Amniotic epithelial cell (primary cell): ENCODE measurements around the gene VAMP8.
"Not testable (repeated sequence)": the region's sequence is repeated elsewhere in the genome, so short reads cannot be mapped to it uniquely, and the experiment has no call there.

Experiments
- DNase-seq: peaks from one replicate; pipeline ENCODE4 v3.0.0-alpha.2; 2010; ENCODE audit warnings: low read depth

The VAMP8 gene

DNA sequence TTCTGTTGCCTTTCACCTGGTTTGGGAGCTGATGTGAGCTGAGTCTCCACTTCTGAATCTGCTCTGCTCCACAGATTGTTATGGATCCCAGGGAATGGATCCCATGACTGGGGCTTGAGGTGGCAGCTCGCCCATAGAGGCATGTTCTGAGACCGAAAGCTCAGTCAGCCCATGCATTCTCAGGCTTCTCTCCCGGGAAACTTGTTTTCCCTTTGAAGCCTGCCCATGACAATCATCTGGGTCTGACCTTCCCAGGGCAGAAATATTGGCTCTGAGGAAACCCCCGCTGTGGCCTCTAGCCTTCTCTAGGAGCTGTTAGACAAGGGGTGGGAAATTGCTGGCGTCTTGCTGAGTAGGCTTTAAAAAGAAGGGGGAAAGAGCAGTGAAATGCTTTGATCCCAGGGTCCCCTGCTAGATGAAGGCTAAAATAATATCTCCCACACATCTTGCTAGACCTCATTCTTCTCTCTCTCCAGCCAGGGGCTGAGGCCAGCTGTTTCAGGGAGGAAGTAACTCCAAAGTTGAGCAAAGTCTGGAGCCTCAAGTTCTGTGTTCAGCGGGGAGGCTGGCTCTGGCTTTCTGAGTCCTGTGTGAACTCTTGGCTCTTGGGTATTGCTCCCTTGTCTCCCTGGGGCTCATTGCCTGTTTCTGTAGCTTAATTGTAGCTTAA is 2.0 kb downstream of the VAMP8 start:
- DNase-seq: no peak

DNA sequence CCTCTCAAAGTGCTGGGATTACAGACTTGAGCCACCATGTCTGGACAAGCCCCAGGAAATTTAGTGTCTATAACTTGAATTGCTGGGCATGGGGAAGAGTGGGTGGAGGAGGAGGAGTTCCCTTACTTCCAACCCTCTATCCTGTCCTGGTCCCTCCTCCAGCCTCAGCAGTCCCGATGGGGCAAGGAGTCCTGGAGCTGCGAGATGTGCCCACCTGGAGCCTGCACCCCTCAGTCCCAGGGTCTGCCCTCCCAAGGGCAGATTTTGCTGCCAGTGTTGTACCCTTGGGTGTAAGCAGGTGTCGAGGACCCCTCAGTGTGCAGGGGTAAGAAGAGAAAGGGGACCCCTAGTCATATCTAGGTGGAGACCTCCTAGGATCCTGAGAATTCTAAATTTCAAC is 2.8 kb downstream of the VAMP8 start:
- DNase-seq: no peak

DNA sequence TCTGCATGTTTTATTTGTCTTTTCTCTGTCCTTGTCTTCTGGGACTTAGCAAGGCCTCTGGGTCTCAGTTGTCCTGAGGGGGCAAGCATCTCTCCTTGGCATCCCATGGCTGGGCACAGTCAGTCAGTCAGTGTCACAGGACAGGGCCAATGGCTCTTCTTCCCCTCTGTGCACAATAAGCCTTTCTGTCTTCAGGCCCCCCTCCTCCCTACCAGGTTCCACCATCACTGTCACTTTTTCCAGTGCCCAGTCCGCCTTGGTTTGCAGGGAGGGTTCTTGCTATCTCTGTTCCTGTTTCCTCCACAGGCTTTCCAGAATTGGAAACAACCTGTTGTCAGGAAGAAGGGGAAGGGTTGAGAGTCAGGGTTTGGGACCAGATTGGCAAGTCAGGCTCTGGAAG is 5.1 kb downstream of the VAMP8 start:
- DNase-seq: no peak

DNA sequence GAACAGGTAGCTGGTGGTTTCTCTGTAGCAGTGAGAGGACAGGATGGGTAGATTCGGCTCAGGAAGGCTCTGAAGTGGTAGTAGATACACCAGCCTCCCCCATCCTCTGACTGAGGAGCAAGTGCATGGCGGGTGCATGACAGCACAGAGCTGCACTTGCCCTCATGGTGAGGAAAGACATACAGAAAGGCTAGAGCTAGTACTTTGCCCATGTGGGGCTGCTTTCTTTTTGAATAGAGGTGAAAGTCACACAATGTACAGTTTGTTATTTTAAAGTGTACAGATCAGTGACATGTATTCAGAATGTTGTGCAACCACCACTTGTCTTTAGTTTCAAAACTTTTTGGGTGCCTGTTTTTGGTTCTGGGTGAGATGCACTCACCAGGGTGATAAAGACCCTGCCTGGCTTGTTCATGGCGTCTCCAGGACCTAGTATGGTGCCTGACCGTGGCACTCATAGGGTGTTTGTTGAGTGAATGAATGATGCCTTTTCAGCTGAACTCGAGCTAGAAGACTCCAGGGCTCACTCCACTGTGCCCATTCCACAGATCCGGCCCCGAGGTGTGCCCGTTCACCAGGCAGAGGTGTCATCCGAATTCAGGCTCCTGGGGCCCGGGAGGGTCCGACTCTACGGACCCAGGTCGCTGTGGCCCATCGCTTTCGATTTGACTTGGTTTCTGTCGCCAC is 6.4 kb downstream of the VAMP8 start:
- no peak for DNase-seq

DNA sequence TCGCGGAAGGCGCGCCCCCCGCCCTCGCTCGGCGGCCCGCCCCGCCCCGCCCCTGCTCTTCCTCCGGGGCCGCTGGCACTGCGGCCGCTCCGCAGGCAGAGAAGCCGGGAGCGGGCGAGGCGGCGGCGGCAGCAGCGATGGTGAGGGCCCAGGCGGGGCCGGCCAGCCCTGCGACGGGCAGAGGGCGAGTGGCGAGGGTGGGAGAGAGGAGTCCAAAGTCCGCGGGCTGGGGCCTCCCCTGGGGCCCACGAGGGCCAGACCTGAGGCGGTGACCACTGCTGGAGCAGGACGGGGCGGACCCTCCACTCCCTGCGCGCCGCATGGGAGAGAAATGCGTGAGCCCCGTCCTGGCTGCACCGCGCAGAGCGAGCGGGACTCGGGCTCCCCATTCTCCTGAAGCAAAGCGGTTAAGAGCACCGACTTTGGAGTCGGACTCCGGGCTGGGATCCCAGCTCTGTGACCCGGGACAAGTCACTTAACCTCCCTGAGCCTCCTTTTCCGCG is 7.0 kb downstream of the VAMP8 start, which contains the start of gene VAMP5:
TSS of gene VAMP5 (plus strand) at position 78 of the 503 bp plus-strand sequence. CDS start at position 138, 60 bp downstream.
- DNase-seq: no peak

DNA sequence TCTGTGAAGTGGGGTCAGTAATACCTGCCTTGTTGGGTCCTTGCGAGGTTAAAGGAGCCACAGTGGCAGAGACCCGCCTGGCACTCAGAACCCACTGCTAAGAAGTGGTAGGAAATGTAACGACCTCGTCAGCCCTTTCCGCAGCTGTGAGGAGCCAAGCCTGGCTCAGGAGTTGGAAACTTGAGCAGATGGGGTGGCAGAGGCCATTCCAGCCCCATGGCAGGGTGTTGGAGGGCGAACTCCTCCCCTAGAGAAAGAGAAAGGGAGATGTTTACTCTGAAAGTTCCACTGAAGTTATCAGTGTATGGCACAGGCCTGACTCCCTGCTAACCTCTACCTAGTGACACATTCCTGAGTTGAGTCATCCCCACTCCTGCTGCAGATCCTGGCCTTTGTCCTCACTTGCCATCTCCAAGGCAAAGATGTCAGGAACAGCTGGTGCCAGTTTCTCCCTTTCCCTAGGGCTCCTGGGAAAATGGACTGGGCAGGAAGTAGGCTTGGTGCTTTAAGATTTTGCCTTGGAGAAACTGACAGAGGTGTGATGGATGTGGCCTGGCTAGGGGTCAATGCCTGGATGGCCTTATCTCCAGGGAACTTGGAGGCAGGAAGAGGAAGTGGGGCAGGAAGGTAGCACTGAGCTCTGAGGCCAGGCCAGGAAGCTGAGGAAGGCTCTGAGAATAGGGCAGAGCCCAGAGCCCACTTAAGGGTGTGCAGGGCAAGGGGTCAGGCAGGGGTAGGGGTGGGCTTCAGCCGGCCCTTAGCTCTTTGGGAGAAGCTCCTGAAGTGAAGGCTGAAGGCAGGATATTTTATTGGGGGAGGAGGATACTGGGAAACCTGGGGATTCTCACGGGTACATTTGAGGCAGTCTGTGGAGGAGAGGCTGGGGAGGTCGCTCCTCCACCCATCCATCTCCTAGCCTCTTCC is 7.7 kb downstream of the VAMP8 start:
- DNase-seq: peak; percentile 66

DNA sequence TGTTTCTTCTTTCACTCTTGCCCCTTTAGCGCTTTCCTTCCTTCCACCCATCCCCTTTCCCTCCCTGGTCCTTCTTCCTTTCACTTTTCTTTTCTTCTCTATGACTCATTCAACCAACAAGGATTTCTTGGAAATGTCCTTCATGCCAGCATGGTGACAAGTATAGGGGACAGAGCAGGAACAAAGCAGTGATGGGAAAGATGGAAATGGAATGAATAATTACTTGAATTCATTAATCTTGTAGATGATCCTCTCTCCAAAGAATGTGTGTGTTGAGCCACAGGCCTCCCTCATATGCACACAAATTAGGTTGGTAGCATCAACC is 8.4 kb downstream of the VAMP8 start:
- DNase-seq: peak; percentile 59

DNA sequence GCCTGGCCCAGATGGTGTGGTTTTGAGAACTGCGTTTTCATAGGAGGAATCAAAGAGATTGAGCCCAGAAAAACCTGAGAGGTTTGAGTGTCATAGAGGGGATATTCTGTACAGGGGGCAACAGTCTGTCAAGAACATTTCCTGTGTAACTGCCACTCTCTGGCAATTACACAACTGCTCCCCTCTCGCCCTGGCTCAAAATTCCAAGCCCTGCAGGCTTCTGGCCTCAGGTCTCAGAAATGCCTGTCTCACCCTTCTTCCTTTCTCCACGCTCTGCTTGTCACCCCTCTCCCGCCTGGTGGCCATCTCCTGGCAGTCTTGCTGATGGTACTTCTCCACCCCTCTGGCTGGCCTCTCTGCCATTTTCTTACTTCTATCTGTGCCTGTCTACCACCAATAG is 10.8 kb downstream of the VAMP8 start:
- DNase-seq: no peak

DNA sequence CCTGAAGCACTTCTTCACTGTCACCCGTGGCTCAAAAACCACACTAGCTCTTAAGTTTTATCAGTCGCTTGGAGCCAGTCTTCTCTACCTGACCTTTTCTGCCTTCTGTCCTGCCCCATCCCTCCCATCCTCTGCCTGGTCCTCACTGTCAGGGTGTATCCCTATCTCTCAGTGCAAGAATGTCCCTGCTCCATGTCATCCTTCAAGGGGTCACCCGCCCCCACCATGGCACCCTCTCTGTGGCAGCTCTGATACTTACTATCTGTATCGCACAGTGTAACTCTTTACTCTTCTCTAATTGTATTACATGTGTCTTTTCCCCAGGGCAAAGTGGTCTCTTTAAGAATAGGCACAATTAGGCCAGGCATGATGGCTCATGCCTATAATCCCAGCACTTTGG is 11.3 kb downstream of the VAMP8 start:
- DNase-seq: no peak

DNA sequence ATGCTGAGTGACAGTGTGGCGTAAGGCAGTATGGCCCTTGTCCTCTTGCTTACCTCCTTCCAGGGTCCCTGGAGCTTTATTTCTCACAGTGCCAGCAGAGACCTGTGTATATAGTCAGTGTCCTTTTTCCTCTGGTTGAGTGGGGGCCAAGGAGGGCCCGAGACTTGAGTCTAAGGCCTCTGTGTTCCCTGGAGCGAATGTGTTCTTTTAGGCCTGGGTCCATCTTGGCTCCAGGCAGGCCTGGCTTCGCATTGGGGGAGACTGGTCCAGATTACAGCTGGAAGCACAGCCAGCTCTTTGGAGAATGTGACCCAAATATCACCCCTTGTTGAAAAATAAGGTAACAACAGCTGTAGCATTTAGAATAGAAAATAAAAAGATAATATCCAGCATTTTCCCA is 11.8 kb downstream of the VAMP8 start:
- DNase-seq: no peak

DNA sequence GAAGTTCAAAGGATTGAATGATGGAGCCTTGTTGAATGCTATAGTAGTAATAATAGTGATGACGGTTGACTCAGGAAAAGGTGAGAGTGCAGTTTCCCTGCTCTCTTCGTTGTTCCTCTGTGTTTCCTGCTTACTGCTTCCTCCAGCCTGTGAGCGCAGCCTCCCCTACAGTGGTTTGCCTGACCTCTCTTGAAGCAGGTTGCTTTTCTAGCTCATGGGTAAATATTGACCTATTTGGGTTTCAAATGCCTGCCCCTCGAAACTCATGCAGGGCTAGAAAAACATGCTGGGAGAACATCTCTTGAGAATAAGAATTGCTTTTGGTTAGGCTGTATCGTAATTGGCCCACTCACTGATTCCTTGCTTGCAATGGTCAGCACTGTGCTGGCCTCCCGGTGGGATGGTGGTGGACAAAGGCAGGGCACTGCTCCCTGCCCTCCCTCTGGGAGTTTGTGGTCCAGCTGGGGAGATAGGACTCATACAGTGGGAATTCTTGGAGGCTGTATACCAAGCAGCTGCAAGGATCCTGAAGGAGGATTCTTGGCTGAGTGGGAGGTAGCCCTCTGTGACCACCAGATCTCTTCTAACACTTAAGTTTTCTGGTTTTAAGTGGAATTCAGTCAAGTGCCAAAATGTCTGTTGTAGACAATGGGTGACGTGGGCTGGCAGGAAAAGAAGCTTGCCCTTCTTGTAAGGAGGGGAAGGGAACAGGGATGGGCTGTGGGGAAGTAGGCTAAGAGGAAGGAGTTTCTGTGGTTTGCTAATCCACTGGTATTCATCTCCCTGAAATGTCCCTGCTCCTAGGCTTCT is 12.8 kb downstream of the VAMP8 start:
- peak; percentile 100 for DNase-seq

DNA sequence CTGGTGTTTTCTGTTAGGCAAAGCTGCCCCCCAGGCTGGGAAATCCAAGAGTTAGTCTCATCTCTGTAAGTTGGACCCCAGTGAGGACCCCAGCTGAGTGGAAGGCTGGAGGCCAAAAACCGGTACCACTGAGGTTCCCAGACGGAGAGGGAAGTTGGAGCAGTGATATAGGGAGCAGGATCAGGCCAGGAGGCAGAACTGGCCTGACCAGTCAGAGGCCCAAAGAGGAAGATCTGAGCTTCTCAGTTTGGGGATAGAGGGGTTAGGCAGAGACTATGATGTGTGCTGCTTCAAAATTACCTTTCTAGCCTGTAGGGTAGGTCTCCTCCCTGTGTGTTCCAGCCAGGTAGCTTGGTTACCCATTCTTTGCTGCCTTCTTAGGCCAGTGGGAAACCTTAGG is 13.6 kb downstream of the VAMP8 start:
- no peak for DNase-seq

DNA sequence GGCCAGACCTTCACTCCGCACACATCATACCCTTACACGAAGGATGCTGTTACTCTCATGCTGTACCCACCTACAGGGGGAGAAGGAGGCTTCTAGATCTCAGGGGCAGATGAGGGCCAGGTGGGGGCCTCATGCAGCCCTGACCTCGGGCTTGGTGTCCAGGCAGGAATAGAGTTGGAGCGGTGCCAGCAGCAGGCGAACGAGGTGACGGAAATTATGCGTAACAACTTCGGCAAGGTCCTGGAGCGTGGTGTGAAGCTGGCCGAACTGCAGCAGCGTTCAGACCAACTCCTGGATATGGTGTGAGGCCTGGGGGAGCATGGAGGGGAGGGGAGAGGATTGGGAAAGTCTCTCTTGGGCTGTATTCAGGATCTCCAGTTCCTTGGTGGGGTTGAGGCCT is 14.2 kb downstream of the VAMP8 start:
- DNase-seq: no peak

DNA sequence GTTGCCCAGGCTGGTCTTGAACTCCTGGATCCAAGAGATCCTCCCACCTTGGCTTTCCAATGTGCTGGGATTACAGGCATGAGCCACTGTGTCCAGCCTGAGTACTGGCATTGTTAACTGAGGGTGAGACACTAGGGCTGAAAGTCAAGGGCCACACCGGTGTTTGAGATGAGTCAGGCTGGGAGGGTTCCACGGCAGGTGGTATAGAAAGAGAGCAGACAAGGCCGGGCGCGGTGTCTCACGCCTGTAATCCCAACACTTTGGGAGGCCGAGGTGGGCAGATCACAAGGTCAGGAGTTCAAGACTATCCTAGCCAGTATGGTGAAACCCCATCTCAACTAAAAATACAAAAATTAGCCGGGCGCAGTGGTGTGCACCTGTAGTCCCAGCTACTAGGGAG is 14.9 kb downstream of the VAMP8 start:
- DNase-seq: not testable (repeated sequence)

DNA sequence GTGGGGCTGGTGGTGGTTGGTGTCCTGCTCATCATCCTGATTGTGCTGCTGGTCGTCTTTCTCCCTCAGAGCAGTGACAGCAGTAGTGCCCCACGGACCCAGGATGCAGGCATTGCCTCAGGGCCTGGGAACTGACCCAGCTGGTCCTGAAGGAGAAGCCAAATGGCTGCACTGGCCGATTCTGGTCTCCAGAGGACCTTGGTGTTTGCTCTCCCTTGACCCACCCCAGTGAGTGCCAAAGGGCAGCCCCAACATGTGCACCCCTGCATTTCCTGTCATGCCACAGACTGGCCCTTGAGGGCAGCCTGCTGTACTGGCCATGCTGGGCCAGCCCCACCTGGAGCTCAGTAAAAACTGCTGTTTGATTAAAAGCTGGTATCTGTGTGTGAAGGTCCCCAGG is 15.6 kb downstream of the VAMP8 start:
- no peak for DNase-seq

DNA sequence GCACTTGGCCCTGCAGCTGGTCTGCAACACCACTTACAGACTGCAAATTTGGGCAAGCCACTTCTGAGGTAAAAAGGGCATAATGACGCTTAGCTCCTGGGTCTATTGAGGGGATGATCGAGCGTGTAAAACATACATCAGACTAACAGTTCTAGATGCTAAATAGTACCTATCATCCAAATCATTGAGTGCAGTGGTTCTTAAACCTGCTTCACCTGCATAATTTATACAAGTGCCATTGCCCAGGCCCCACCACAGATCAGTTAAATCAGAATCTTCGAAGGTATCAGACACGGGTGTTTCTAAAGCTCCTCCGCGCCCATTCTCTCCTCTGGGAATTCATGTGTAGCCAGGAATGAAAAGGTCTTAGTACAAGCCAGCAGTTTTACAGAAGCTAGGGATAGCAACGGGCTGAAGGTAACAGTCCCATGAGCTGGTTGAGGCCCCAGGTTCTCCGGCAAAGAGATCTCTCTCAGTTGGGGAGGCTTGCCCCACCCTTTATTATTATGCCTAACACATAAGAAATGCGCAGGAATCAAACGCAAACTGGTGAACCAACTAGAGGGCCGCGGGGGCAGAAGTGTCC is 17.4 kb downstream of the VAMP8 start:
- no peak for DNase-seq

DNA sequence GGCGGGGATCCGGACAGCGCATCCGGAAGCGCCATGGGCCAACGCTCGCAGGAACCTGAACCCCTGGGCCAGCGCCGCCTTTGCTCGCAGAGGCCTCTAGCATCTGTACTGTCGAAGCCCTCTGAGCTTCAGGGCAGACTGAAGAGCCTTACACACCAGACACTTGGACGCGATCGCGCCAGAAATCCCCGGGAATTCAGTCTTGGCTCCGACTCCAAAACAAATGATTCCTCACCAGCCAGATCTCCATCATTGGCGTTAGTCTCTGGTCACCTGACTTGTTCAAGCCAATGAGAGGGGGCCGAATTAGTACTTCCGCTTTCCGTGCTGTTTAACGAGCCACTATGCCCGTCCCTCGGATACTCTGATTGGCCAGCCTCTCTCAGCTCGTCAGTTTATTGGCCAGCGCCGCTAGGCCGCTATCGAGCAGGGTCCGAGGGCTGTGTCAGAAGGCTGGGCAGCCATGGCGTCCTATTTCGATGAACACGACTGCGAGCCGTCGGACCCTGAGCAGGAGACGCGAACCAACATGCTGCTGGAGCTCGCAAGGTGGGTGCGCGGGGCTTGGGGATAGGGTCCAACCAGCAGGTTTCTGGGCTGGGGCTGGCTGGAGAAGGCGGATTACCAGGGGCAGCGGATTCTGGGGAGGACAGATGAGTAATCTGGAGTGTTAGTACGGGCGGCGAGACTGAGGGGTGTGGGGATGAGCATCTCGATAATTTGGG is 18.1 kb downstream of the VAMP8 start, which contains the start of gene RNF181:
TSS of gene RNF181 (plus strand) at position 445 of the 725 bp plus-strand sequence. CDS start at position 464, 19 bp downstream.
- peak; percentile 99 for DNase-seq

DNA sequence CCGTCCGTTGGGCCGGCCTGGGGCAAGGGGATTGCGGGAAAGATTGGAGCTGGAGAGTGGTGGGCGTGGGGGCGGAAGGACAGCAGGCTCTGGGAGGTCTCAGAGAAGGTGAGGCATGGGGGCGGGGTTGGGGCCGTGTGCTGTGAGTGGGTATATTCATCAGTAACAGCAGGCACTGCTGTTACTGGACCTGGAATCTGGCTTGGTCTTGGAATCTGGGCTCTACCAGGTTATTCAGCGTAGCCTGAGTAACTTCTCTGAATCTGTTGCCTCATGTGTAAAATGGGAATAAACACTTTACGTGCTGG is 18.6 kb downstream of the VAMP8 start:
- peak; percentile 21 for DNase-seq

DNA sequence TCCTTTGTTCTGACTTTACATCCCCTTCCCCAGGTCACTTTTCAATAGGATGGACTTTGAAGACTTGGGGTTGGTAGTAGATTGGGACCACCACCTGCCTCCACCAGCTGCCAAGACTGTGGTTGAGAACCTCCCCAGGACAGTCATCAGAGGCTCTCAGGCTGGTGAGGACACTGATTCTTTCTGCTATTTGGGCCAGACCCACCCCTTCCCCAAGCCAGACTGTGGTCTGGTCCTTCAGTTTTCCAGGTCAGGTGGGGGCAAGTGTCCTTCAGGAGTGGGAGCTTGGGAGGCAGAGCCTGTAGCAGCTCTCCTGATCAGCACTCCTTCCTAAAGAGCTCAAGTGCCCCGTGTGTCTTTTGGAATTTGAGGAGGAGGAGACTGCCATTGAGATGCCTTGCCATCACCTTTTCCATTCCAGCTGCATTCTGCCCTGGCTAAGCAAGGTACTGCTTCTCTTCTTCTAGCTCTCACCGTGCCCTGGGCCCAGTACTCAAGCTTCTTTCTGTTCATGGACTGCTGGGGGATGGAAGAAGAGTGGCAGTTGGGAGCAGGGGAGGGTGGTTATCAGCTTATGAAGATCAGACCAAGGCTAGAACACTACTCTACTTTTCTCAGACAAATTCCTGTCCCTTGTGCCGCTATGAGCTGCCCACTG is 19.2 kb downstream of the VAMP8 start:
- no peak for DNase-seq

DNA sequence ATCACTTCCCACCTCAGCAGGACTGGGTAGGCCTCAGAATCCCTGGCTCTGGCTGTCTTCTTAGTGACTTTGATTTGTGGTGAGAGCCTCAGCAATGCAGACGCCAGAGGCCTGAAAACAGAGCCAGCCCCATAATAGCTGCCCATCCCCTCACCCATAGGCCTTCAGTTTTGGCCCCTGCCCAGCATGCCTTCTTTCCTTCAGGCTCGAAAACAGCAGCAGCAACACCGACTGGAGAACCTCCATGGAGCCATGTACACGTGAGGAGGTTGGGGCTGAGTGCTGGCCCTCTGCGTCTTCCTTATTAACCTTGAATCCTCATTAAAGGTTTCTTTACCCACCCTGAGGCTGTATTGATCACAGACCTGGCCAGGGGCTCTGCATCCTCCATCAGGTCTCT is 19.9 kb downstream of the VAMP8 start:
- no peak for DNase-seq
